Forelimb muscle (tissue), 1 donor: Measurements from ENCODE around the gene TMOD3. TPM values are rescaled to one million over a fixed set of nuclear protein-coding genes. Genes with fewer than 3 reads are reported as not detected.

Source experiments
- DNase-seq: peaks from one replicate; pipeline ENCODE4 v3.0.0-alpha.2; 2013; ENCODE audit warnings: low read depth
- polyA plus RNA-seq: library from polyadenylated mRNA; unstranded; fragments of 120-200 nt; gene quantifications from one replicate; pipeline ENCODE4 v1.2.1, GENCODE V29; 2013; ENCODE audit not compliant: insufficient read length

The TMOD3 gene
- polyA plus RNA-seq, 1 donor = 13.3 TPM

- no peak for DNase-seq
Observed at GRCh38 chr15:51828621-51829375, 655 bp upstream of the TMOD3 start.

- no peak for DNase-seq
Observed at GRCh38 chr15:51830276-51830806, 888 bp downstream of the TMOD3 start.

GRCh38 chr15:51833772-51834171 lies 4.3 kb downstream of the TMOD3 start:
- no peak for DNase-seq

GRCh38 chr15:51837792-51838251 lies 8.4 kb downstream of the TMOD3 start:
- DNase-seq = no peak

- DNase-seq = no peak
Observed at GRCh38 chr15:51838270-51838669, 8.8 kb downstream of the TMOD3 start.

GRCh38 chr15:51840692-51841091 lies 11.2 kb downstream of the TMOD3 start:
- no peak for DNase-seq

- no peak for DNase-seq
Observed at GRCh38 chr15:51841406-51842040, 12.1 kb downstream of the TMOD3 start.

- DNase-seq = no peak
Observed at GRCh38 chr15:51842265-51842664, 12.8 kb downstream of the TMOD3 start.

GRCh38 chr15:51842852-51843737 lies 13.6 kb downstream of the TMOD3 start:
- DNase-seq = no peak

GRCh38 chr15:51844747-51845426 lies 15.4 kb downstream of the TMOD3 start:
- DNase-seq = no peak

GRCh38 chr15:51846066-51846462 lies 16.6 kb downstream of the TMOD3 start:
- DNase-seq = no peak

- no peak for DNase-seq
Observed at GRCh38 chr15:51846463-51847230, 17.2 kb downstream of the TMOD3 start.

- no peak for DNase-seq
Observed at GRCh38 chr15:51848811-51849210, 19.4 kb downstream of the TMOD3 start.

- DNase-seq = no peak
Observed at GRCh38 chr15:51849860-51850259, 20.4 kb downstream of the TMOD3 start.

- no peak for DNase-seq
Observed at GRCh38 chr15:51853998-51854397, 24.5 kb downstream of the TMOD3 start.

GRCh38 chr15:51855612-51856011 lies 26.2 kb downstream of the TMOD3 start:
- DNase-seq = no peak

GRCh38 chr15:51856714-51857380 lies 27.4 kb downstream of the TMOD3 start:
- no peak for DNase-seq

- DNase-seq = no peak
Observed at GRCh38 chr15:51861557-51862359, 32.3 kb downstream of the TMOD3 start.

- DNase-seq = no peak
Observed at GRCh38 chr15:51863131-51863530, 33.7 kb downstream of the TMOD3 start.
